Esophagus squamous epithelium (tissue), 5 donors: ENCODE data around the gene GBGT1. TPM values are rescaled to one million over a fixed set of nuclear protein-coding genes. Genes with fewer than 3 reads are reported as not detected.

Experiments used
- DNase-seq: peaks from one replicate; lab custom pipeline; 2025; lab: John Stamatoyannopoulos, UW
- H3K27ac ChIP-seq, 4 donors: fragments of 200-600 bp; sonication (generic); one replicate each; pipeline ENCODE4 v1.5.1; 2016 to 2019; ENCODE audit warnings: mild to moderate bottlenecking in 1 of 4
- H3K27me3 ChIP-seq, 4 donors: fragments of 200-600 bp; sonication (generic); 1 replicate in 3 of 4; 2 replicates in 1 of 4; pipeline versions ENCODE4 v1.5.1 to v1.6.0; 2017 to 2021; ENCODE audit warnings: antibody characterized with exemption in 1 of 4
- H3K36me3 ChIP-seq, 3 donors: fragments of 200-600 bp; sonication (generic); one replicate each; pipeline ENCODE4 v1.5.1; 2016 to 2019
- H3K4me1 ChIP-seq, 3 donors: fragments of 200-600 bp; sonication (generic); one replicate each; pipeline ENCODE4 v1.5.1; 2017 to 2019
- H3K4me3 ChIP-seq, 4 donors: fragments of 200-600 bp; sonication (generic); 1 replicate in 3 of 4; 2 replicates in 1 of 4; pipeline ENCODE4 v1.5.1; 2016 to 2019; ENCODE audit warnings: mild to moderate bottlenecking in 2 of 4, moderate library complexity in 1 of 4
- H3K9me3 ChIP-seq, 3 donors: fragments of 200-600 bp; sonication (generic); one replicate each; pipeline ENCODE4 v1.5.1; 2016 to 2019
- POLR2A ChIP-seq, 4 donors: fragments of 450-650 bp; IDR thresholded peaks; one replicate each; pipeline ENCODE4 v1.6.1; 2017; ENCODE audit warnings: antibody characterized with exemption in 4 of 4, mild to moderate bottlenecking in 4 of 4, moderate library complexity in 3 of 4
- WGBS, 2 donors: methylation state at CpG; one replicate each; pipeline ENCODE4 v1.1.5; 2018; 5-methylcytosine and 5-hydroxymethylcytosine counted together
- intact Hi-C: fragments of 100-400 bp; cut with DNase I; formaldehyde crosslinking; loops from one replicate; pipeline ENCODE4 v1.15.0; 2022
- total RNA-seq, 4 donors: library from RNA; depleted of rRNA; stranded (reverse); fragments of >200 nt; gene quantifications; one replicate each; pipeline ENCODE4 v1.1.0, GENCODE V29; 2016
- TF ChIP-seq, protein P1 (sequence below), 6 experiments: fragments of 450-650 bp in 4 of 6; fragments of 200-600 bp in 2 of 6; sonication (generic) in 2 of 6; IDR thresholded peaks; one replicate each; pipeline ENCODE4 v1.5.1; 2016 to 2019; ENCODE audit warnings: antibody characterized with exemption in 6 of 6, mild to moderate bottlenecking in 4 of 6, moderate library complexity in 4 of 6
- donor health status: DM: yes; HTN: yes; CAD: no.

Gene GBGT1
- total RNA-seq, 4 donors from 2014 or later, result 3.0 to 8.8 (median 3.8) TPM

DNA sequence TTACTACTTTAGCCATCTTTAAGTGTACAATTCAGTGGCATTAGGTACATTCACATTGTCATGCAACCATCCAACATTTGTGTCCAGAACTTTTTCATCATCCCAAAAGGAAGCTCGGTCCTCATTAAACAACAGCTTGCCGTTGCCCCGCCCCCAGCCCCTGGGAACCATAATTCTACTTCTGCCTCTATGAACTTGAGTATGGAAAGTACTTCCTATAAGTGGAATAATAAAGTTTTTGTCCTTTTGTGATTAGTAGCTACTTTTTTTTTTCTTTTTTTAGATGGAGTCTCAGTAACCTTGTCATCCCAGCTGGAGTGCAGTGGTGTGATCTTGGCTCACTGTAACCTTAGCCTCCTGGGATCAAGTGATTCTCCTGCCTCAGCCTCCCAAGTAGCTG is 5.0 kb downstream of the GBGT1 start:
- Histone ChIP-seq H3K27me3 (peaks cover 0 to 14% (median 0%) of the 10 kb centered on the region in 4 donors), H3K27ac (no peak overlapping the region), H3K36me3 (peaks cover 0 to 19% (median 0%) of the 10 kb centered on the region in 3 donors), H3K4me1 (peaks cover 12 to 30% (median 18%) of the 10 kb centered on the region in 3 donors), H3K9me3 (no peaks in the 10 kb centered on the region), H3K4me3 (no peak overlapping the region)
- 94% methylated on average over 3 of the region's 3 CpGs for WGBS, 2 donors
- no peak for DNase-seq
- TF ChIP-seq, protein P1, sequence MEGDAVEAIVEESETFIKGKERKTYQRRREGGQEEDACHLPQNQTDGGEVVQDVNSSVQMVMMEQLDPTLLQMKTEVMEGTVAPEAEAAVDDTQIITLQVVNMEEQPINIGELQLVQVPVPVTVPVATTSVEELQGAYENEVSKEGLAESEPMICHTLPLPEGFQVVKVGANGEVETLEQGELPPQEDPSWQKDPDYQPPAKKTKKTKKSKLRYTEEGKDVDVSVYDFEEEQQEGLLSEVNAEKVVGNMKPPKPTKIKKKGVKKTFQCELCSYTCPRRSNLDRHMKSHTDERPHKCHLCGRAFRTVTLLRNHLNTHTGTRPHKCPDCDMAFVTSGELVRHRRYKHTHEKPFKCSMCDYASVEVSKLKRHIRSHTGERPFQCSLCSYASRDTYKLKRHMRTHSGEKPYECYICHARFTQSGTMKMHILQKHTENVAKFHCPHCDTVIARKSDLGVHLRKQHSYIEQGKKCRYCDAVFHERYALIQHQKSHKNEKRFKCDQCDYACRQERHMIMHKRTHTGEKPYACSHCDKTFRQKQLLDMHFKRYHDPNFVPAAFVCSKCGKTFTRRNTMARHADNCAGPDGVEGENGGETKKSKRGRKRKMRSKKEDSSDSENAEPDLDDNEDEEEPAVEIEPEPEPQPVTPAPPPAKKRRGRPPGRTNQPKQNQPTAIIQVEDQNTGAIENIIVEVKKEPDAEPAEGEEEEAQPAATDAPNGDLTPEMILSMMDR (IDR thresholded peaks at IDR 0.05), result no peak
- TF ChIP-seq POLR2A (IDR thresholded peaks at IDR 0.05), result no peak
- intact Hi-C loops, result no loop called here

DNA sequence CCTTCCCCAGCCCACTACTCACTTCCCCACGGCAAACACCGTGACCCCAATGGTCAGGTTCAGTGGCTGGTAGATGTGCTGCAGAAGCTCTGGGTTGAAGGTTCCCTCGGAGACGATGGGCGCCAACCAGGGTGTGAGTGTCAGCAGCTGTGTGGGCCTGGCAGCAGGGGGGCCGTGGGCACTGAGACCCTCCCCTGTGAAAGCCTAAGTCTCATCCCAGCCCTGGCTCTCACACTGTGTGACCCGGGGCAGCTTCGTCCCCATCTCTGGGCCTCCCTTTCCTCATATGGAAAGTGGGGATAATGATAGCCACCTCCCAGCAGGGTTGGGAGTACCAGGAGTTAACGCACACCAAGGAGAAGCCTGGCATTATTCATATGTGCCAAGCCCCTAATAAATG is 8.6 kb downstream of the GBGT1 start:
- Histone ChIP-seq H3K4me3 (no peak overlapping the region), H3K4me1 (peaks cover 0 to 23% (median 0%) of the 10 kb centered on the region in 3 donors), H3K36me3 (peaks cover 0 to 19% (median 0%) of the 10 kb centered on the region in 3 donors), H3K27ac (no peak overlapping the region), H3K27me3 (no peaks in the 10 kb centered on the region), H3K9me3 (no peaks in the 10 kb centered on the region)
- intact Hi-C loops, result no loop called here
- DNase-seq, result no peak
- TF ChIP-seq POLR2A (IDR thresholded peaks at IDR 0.05), result no peak
- TF ChIP-seq, protein P1 (IDR thresholded peaks at IDR 0.05), result no peak
- WGBS, 2 donors, result 83 to 86% methylated on average over 4 to 7 of the region's 9 CpGs

DNA sequence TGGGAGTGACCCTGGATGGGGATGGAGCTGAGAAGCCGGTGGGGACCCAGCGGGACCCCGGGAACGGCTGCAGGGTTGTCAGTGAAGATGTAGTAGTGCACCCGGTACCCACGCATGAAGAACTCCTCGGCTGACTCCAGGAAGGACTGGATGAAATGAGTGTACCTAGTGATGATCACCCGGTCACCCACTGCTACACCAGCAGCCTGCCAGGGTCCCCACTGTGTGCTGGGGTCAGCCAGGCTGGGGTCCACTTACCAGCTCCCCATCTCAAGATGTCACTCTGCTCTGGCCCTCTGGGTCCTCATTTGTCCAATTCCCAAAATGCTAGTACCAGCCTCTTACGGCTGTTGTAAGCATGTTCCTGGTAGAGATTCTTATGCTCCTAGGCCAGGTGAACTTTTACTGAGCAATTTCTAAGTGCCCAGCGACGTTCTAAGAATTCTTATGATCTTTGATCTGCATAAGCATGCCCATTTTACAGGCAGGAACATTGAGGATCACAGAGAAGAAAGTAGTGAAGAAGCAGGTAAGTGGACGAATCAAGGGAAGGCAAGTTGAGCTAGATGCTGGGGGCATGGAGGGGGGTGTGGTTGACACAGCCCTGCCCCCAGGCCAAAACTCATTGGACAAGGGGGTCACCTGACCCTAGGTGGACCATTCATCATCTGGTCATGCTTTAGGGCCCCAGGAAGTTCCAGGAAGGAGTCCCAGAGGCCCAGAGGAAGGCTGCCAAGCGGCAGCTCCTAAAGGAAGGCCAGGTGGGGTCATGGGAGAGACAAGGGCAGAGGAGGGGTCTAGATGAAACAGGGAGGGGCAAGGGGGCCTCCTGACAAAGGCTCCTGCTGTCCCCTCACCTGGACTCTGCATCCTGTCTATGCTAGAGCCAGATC is 9.4 kb downstream of the GBGT1 start:
- Histone ChIP-seq H3K9me3 (no peaks in the 10 kb centered on the region), H3K36me3 (peaks cover 0 to 12% (median 0%) of the 10 kb centered on the region in 3 donors), H3K4me1 (peaks cover 0 to 30% (median 4%) of the 10 kb centered on the region in 3 donors), H3K27ac (no peak overlapping the region), H3K27me3 (no peaks in the 10 kb centered on the region), H3K4me3 (no peak overlapping the region)
- WGBS, 2 donors, result 80 to 92% methylated on average over 6 to 12 of the region's 13 CpGs
- no peak for DNase-seq
- TF ChIP-seq, protein P1 (IDR thresholded peaks at IDR 0.05), result no peak
- intact Hi-C loops, result no loop called here

DNA sequence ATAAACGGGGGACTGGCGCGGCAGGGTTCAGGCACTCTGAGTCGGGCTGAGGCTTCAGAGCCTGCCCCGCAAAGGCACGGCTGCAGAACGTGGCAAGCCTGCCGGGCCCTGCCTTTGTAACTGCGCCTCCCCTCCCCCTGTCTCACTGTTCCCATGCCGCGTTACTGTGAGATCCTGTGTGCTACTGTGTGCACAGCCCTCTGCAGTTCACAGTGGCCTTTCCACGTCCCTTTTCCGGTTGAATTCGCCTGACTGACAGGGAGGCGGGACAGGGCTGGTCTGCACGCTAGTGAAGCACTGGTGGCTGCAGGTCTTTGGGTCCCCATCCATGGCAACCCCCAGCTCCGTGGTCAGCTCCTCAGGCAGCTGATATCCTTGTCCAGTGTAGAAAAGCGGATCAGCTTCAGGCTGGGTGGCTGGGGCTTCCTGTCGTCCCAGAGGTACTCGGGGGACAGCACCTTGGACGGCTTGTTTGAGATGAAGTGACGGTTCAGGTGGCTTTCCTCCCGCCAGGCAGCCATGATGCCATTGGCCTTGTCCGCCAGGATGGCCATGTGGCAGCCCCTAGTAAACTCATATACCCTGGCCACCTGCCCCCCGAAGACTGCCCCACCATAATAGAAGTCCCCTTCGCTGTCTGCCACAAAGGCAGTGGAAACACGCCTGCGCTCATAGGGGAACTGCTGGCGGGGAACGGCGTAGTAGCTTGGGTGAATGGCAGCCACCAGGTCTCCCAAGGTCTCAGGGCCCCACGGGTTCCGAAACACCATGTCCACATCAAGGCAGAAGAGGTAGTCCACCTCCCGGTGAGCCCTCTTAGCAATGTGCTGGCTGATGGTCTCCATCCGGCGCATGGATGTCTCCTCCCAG is 10.3 kb downstream of the GBGT1 start:
- TF ChIP-seq, protein P1 (IDR thresholded peaks at IDR 0.05), result no peak
- TF ChIP-seq POLR2A (IDR thresholded peaks at IDR 0.05), result no peak

More for the DNA sequence above, 10.3 kb downstream of the GBGT1 start:
- WGBS, 2 donors, result 66 to 67% methylated on average over 10 to 27 of the region's 36 CpGs
- no peak overlapping the region for H3K4me3 ChIP-seq
- no peak overlapping the region for H3K27ac ChIP-seq
- no peaks in the 10 kb centered on the region for H3K27me3 ChIP-seq
- peaks cover 0 to 8% (median 0%) of the 10 kb centered on the region in 3 donors for H3K36me3 ChIP-seq
- intact Hi-C loops, result no loop called here
- H3K4me1 ChIP-seq, result peaks cover 3 to 33% (median 4%) of the 10 kb centered on the region in 3 donors
- H3K9me3 ChIP-seq, result no peaks in the 10 kb centered on the region
- no peak for DNase-seq
